ENCODE results near the gene CNOT1. TPM values are rescaled to one million over a fixed set of nuclear protein-coding genes. Genes with fewer than 3 reads are reported as not detected.
"Not testable (repeated sequence)": the region's sequence is repeated elsewhere in the genome, so short reads cannot be mapped to it uniquely, and the experiment has no call there.

CNOT1 gene
- total RNA-seq, 6 donors from 2014 or later, result 78.9 to 158 (median 151) TPM

- ATAC-seq (ENCODE audit: low FRiP score in 2 of 2) (no peak), DNase-seq (no peak)
- Histone ChIP-seq H3K4me1 (peaks cover 0 to 12% (median 3%) of the 10 kb centered on the region in 4 donors), H3K27ac (no peak overlapping the region), H3K9me3 (no peaks in the 10 kb centered on the region), H3K27me3 (no peaks in the 10 kb centered on the region), H3K4me3 (no peak overlapping the region), H3K36me3 (no peaks in the 10 kb centered on the region)
- TF ChIP-seq EP300 (IDR thresholded peaks at IDR 0.05) (no peak), POLR2A (IDR thresholded peaks at IDR 0.05) (no peak), POLR2AphosphoS5 (IDR thresholded peaks at IDR 0.05) (no peak)
- TF ChIP-seq, protein P1, sequence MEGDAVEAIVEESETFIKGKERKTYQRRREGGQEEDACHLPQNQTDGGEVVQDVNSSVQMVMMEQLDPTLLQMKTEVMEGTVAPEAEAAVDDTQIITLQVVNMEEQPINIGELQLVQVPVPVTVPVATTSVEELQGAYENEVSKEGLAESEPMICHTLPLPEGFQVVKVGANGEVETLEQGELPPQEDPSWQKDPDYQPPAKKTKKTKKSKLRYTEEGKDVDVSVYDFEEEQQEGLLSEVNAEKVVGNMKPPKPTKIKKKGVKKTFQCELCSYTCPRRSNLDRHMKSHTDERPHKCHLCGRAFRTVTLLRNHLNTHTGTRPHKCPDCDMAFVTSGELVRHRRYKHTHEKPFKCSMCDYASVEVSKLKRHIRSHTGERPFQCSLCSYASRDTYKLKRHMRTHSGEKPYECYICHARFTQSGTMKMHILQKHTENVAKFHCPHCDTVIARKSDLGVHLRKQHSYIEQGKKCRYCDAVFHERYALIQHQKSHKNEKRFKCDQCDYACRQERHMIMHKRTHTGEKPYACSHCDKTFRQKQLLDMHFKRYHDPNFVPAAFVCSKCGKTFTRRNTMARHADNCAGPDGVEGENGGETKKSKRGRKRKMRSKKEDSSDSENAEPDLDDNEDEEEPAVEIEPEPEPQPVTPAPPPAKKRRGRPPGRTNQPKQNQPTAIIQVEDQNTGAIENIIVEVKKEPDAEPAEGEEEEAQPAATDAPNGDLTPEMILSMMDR (IDR thresholded peaks at IDR 0.05), result no peak
- WGBS, 2 donors, result 79 to 85% methylated on average over 4 of the region's 4 CpGs
Measured at GRCh38 chr16:58492066-58492465, 137.6 kb downstream of the CNOT1 start.

DNA sequence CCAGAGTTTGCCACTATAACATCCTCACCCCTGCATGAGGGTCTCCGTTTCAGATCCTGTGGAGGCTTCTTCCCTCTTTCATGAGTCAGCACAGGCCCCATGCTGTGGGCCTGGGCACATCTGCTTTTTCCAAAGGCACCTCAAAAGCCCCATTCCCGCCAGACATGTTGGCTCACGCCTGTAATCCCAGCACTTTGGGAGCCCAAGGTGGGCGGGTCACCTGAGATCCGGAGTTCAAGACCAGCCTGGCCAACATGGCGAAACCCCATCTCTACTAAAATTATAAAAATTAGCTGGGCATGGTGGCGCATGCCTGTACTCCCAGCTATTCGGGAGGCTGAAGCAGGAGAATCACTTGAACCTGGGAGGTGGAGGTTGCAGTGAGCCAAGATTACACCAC, 139.1 kb downstream of the CNOT1 start:
- not testable (repeated sequence) for DNase-seq; H3K9me3 ChIP-seq; H3K4me3 ChIP-seq; H3K27ac ChIP-seq; H3K36me3 ChIP-seq; H3K27me3 ChIP-seq; ATAC-seq (ENCODE audit: low FRiP score in 2 of 2)
- H3K4me1 ChIP-seq, result peaks cover 0 to 13% (median 3%) of the 10 kb centered on the region in 4 donors
- WGBS, 2 donors, result 91 to 97% methylated on average over 8 of the region's 8 CpGs

DNA sequence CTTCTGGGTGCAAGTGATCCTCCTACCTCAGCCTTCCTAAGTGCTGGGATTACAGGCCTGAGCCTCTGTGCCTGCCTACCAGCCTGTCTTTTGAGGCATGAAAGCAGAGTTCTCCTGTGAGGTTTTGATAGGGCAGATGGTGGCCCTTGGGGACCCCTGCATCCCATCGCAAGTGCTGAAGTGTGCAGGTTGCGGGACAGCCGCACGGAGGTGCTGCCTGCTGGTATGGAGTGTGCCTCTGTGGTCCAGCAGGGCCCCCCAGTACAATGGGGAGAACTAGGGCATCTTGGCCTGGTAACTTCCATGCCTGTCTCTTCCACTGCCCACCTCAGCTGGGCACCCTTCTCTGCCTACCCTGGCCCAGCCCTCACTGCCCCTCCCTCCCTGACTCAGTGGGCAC, 139.6 kb downstream of the CNOT1 start:
- no peaks in the 10 kb centered on the region for H3K9me3 ChIP-seq
- ATAC-seq (ENCODE audit: low FRiP score in 2 of 2) (no peak), DNase-seq (no peak)
- no peak overlapping the region for H3K27ac ChIP-seq
- no peaks in the 10 kb centered on the region for H3K36me3 ChIP-seq
- H3K4me3 ChIP-seq, result no peak overlapping the region
- TF ChIP-seq, protein P1 (IDR thresholded peaks at IDR 0.05), result no peak
- TF ChIP-seq POLR2A (IDR thresholded peaks at IDR 0.05), result no peak
- no peak for TF ChIP-seq EP300 (IDR thresholded peaks at IDR 0.05)
- TF ChIP-seq POLR2AphosphoS5 (IDR thresholded peaks at IDR 0.05), result no peak
- 100% methylated on average over 1 of the region's 4 CpGs; no CpG with 5 or more reads in 1 of the 2 donors for WGBS, 2 donors
- no peaks in the 10 kb centered on the region for H3K27me3 ChIP-seq
- H3K4me1 ChIP-seq, result peaks cover 0 to 13% (median 3%) of the 10 kb centered on the region in 4 donors

GRCh38 chr16:58488531-58488930, 141.1 kb downstream of the CNOT1 start:
- no peak for ATAC-seq (ENCODE audit: low FRiP score in 2 of 2)
- no peak for DNase-seq
- H3K36me3 ChIP-seq, result no peaks in the 10 kb centered on the region
- H3K27ac ChIP-seq, result no peak overlapping the region
- H3K4me3 ChIP-seq, result no peak overlapping the region
- no peaks in the 10 kb centered on the region for H3K27me3 ChIP-seq
- TF ChIP-seq, protein P1 (IDR thresholded peaks at IDR 0.05), result no peak
- no peak for TF ChIP-seq POLR2A (IDR thresholded peaks at IDR 0.05)
- no peak for TF ChIP-seq POLR2AphosphoS5 (IDR thresholded peaks at IDR 0.05)
- no peak for TF ChIP-seq EP300 (IDR thresholded peaks at IDR 0.05)
- H3K4me1 ChIP-seq, result peaks cover 0 to 13% (median 3%) of the 10 kb centered on the region in 4 donors
- WGBS, 2 donors, result 60 to 66% methylated on average over 2 to 3 of the region's 3 CpGs
- H3K9me3 ChIP-seq, result no peaks in the 10 kb centered on the region

DNA sequence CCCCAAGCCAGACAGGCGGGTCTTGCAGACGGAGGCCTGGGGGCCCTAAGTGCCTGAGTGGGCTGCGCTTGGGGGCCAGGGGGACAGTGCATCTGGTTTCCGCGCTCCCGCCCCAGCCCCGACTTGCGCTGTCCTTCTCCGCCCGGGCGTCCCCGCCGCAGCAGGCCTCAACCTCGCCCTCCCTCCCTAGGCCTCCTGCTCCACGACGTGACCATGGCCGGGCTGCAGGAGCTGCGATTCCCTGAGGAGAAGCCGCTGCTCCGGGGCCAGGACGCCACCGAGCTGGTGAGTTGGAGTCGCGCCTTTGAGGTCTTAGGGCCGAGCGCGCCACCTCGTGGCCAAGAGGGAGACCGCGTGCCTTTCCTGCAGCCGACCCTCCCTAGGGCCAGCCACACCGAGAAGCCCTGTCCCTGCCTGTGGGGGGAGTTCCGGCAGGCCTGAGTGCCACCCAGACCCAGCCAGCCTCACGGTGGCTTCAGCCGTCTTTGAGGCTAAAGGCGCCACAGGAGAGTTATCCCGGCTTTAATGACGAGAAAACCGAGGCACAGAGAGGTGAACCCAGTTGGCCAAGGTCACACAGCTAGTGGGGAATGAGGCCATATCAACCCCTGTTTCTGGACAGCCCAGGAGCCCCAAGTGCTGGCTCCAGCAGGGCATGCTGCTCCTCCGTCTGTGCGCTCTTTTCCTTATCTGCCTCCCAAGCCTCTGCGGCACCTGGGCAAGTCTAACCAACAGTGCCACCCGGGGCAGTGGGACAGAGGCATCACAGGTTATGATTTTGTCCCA, 141.9 kb downstream of the CNOT1 start:
- TF ChIP-seq, protein P1 (IDR thresholded peaks at IDR 0.05), result peak; percentile 89 to 98 (median 96)
- no peak for TF ChIP-seq POLR2A (IDR thresholded peaks at IDR 0.05)
- no peaks in the 10 kb centered on the region for H3K9me3 ChIP-seq
- no peaks in the 10 kb centered on the region for H3K36me3 ChIP-seq
- H3K27ac ChIP-seq, result peak overlapping the region in 1 of 4 donors; percentile 7
- peak; percentile 85 to 95 for DNase-seq
- 30 to 41% methylated on average over 14 to 29 of the region's 43 CpGs for WGBS, 2 donors
- H3K4me1 ChIP-seq, result peaks cover 0 to 13% (median 3%) of the 10 kb centered on the region in 4 donors
- peak; percentile 86 to 94 for ATAC-seq (ENCODE audit: low FRiP score in 2 of 2)
- no peak overlapping the region for H3K4me3 ChIP-seq
- H3K27me3 ChIP-seq, result no peaks in the 10 kb centered on the region

All from upper lobe of left lung (tissue), 6 donors.